LNCAP (cell line): ENCODE measurements around the gene ELK4.

Experiments used
- TF ChIP-seq, protein P1 (sequence below): fragments of 450-650 bp; IDR thresholded peaks from 2 replicates; pipeline ENCODE4 v1.5.1; 2017; ENCODE audit warnings: mild to moderate bottlenecking

ELK4 gene

GRCh38 chr1:205610036-205610435 is 21.8 kb downstream of the ELK4 start:
- TF ChIP-seq, protein P1, sequence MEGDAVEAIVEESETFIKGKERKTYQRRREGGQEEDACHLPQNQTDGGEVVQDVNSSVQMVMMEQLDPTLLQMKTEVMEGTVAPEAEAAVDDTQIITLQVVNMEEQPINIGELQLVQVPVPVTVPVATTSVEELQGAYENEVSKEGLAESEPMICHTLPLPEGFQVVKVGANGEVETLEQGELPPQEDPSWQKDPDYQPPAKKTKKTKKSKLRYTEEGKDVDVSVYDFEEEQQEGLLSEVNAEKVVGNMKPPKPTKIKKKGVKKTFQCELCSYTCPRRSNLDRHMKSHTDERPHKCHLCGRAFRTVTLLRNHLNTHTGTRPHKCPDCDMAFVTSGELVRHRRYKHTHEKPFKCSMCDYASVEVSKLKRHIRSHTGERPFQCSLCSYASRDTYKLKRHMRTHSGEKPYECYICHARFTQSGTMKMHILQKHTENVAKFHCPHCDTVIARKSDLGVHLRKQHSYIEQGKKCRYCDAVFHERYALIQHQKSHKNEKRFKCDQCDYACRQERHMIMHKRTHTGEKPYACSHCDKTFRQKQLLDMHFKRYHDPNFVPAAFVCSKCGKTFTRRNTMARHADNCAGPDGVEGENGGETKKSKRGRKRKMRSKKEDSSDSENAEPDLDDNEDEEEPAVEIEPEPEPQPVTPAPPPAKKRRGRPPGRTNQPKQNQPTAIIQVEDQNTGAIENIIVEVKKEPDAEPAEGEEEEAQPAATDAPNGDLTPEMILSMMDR = no peak

GRCh38 chr1:205604825-205605505 is 26.8 kb downstream of the ELK4 start:
- TF ChIP-seq, protein P1 = no peak

DNA sequence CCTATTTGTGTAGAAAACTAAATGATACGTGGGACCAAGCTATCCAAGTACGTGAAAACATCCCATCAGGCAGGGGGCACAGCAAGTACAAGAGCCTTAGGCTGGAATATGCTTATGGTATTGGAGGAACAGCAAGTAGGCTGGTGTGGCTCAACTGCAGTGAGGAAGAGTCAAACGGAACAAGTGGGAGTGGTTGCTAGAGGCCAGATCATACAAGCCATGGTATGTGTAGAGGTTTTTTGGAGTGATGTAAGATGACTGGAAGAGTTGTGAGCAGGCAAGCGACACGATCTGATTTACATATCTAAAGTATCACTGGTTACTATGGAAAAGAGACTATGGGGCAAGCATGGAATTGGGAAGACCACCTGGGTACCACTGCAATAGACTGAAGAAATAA is 27.8 kb downstream of the ELK4 start:
- TF ChIP-seq, protein P1 = no peak

- TF ChIP-seq, protein P1 = no peak
Observed at GRCh38 chr1:205601205-205601604, 30.6 kb downstream of the ELK4 start.

DNA sequence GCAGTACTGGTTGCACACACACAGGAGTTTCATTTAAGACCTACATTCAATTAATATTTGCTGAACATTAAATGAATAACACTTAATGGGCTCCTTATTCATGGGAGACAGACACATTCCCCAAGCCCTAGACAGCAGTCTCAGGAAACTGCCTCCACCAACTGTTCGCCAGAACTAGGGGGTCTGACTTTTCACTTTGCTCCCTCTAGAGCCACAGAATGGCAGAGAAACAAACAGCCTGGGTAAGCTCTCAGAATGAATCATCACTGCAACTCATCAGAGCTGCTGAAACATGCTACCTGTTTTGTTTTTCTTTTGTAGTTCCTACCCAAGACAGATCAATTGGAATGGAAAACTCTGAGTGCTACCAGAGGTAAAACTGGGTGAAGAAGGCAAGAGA is 31.7 kb downstream of the ELK4 start:
- TF ChIP-seq, protein P1 = no peak

DNA sequence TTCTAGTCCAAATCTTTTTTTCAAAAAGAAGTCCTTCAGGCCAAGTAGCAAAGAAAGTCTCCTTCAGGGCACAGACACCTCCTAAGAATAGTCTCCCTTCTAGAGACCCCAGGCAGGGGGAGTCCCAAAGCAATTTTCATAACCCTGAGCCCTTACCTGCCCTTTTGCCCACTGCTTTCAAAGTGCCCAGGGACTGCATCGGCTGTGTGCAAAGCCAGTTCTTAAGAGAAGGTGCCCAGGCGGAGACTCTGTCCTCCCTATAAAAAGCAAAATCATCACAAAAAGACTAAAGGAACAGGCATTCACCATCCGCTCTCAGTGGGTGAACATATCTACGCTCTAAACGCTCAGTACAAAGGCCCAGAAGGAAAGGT is 32.2 kb downstream of the ELK4 start:
- TF ChIP-seq, protein P1 = no peak

DNA sequence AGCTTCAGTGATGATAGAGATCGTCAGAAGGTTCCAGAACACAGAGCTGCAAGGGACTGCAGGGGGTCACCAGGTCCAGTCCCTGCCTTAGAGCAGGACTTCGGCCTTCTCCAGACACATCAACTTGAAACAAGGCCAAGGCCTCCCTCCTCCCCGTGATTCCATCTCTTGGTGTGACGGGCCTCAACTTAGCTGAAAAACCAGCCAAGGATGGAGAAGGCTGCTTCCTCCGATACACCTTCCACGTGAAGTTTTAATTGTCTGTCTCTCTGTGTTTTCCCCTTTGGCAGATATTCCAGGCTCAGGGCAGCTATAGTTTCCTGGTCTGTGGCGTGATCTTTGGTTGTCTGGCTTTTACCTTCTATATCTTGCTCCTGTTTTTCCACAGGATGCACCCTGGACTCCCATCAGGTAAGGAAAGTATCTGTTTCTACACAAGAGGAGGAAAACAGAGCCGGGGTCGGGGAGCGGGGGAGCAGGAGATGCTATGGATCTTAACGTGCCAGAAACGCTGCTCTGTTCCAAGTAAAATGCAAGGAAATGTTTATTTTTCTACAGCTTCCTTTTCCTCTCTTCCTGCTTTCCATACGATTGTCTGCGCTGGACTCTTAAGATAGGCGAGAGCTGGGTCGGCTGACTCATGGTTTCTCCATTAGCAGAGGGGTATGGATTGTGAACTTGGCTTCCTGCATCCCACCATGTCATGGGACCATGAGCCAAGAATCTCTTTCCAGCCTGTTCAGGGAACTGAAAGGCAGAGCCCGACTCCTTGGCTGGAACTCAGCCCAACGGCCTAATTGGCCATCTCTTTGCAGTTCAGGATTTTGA is 32.8 kb downstream of the ELK4 start:
- TF ChIP-seq, protein P1 = no peak
